GM18858 (cell line): Measurements from ENCODE around the gene COASY.
"Not testable (repeated sequence)": the region's sequence is repeated elsewhere in the genome, so short reads cannot be mapped to it uniquely, and the experiment has no call there.

Source experiments
- ATAC-seq: cut with Tn5 transposase; IDR thresholded peaks from one replicate; pipeline ENCODE4 v1.9.1; 2021; ENCODE audit not compliant: unreplicated experiment

COASY gene

GRCh38 chr17:42609814-42610801 lies 48.2 kb downstream of the COASY start:
- not testable (repeated sequence) for ATAC-seq

- ATAC-seq, result no peak
These were observed 50.1 kb downstream of the COASY start for GRCh38 chr17:42612013-42612412.

GRCh38 chr17:42613699-42614295 lies 51.8 kb downstream of the COASY start:
- no peak for ATAC-seq
